Measurements from ENCODE around the gene GAB2.
"Not testable (repeated sequence)": the region's sequence is repeated elsewhere in the genome, so short reads cannot be mapped to it uniquely, and the experiment has no call there.

Gene GAB2

DNA sequence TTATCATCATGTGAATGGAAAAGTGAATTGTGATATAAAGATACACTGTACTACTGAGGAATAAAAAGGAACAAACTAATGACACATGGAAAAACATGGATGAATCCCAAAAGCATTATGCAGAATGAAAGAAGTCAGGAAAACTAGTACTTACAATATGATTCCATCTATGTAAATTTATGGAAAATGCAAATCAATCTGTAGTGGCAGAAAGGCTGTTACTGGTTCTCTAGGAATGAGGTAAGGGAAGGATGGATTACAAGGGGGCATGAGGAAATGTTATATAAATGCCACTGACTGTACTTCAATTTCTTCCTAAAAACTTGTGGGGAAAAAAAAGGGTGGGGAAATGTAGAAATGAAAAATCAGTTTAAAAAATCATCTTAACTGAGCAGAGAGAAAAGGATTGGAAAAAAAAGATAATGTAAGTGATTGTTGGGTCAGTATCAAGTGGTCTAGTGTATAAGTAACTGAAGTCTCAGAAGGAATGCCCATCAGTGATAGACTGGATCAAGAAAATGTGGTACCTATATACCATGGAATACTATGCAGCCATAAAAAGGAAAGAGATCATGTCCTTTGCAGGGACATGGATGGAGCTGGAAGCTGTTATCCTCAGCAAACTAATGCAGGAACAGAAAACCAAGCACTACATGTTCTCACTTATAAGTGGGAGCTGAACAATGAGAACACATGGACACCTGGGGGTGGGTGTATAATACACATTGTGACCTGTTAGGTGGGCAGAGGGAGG is 180.2 kb downstream of the GAB2 start:
- Histone ChIP-seq H3K9me3 (ENCODE audit: control insufficient read depth, low read length) (no peaks in the 10 kb centered on the region), H3K4me1 (ENCODE audit: control insufficient read depth, insufficient read depth, low read length) (no peaks in the 10 kb centered on the region), H3K27me3 (ENCODE audit: control insufficient read depth, insufficient read depth, low read length) (no peaks in the 10 kb centered on the region)

DNA sequence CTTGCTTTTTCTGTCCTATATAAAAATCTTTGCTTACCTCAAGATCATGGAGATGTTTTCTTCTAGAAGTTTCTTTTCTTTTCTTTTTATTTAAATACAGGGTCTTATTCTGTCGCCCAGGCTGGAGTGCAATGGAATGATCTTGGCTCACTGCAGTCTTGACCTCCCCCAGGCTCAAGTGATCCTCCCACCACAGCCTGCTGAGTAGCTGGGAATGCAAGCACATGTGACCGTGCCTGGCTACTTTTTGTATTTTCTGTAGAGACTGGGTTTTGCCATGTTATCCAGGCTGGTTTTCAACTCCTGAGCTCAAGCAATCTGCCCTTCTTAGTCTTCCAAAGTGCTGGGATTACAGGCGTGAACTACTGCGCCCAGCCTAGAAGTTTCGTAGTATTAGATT is 183.6 kb downstream of the GAB2 start:
- H3K4me1 ChIP-seq (ENCODE audit: control insufficient read depth, insufficient read depth, low read length): peaks cover 7% of the 10 kb centered on the region
- no peak overlapping the region for H3K4me3 ChIP-seq (ENCODE audit: low read length)

More for the DNA sequence above, 180.2 kb downstream of the GAB2 start:
- Histone ChIP-seq H3K9ac (ENCODE audit: low read length) (no peak overlapping the region), H3K36me3 (ENCODE audit: control insufficient read depth, insufficient read depth, low read length) (no peaks in the 10 kb centered on the region), H3K4me3 (ENCODE audit: low read length) (no peak overlapping the region)

DNA sequence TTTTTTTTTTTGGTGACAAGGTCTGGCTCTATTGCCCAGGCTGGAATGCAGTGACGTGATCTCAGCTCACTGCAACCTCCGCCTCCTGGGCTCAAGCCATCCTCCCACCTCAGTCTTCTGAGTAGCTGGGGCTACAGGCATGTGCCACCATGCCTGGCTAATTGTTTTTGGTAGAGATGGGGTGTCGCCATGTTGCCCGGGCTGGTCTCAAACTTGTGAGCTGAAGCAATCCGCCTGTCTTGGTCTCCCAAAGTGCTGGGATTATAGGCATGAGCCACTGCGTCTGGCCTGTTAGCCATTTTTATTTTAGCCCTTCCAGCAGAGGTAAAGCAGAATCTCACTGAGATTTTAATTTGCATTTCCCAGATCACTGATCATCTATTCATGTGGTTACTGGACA is 184.6 kb downstream of the GAB2 start:
- not testable (repeated sequence) for H3K9me3 ChIP-seq (ENCODE audit: control insufficient read depth, low read length); H3K9ac ChIP-seq (ENCODE audit: low read length); H3K4me3 ChIP-seq (ENCODE audit: low read length); H3K4me1 ChIP-seq (ENCODE audit: control insufficient read depth, insufficient read depth, low read length); H3K27me3 ChIP-seq (ENCODE audit: control insufficient read depth, insufficient read depth, low read length); H3K36me3 ChIP-seq (ENCODE audit: control insufficient read depth, insufficient read depth, low read length)

More for the DNA sequence above, 183.6 kb downstream of the GAB2 start:
- no peaks in the 10 kb centered on the region for H3K36me3 ChIP-seq (ENCODE audit: control insufficient read depth, insufficient read depth, low read length)
- H3K27me3 ChIP-seq (ENCODE audit: control insufficient read depth, insufficient read depth, low read length): no peaks in the 10 kb centered on the region
- no peaks in the 10 kb centered on the region for H3K9me3 ChIP-seq (ENCODE audit: control insufficient read depth, low read length)
- no peak overlapping the region for H3K9ac ChIP-seq (ENCODE audit: low read length)

DNA sequence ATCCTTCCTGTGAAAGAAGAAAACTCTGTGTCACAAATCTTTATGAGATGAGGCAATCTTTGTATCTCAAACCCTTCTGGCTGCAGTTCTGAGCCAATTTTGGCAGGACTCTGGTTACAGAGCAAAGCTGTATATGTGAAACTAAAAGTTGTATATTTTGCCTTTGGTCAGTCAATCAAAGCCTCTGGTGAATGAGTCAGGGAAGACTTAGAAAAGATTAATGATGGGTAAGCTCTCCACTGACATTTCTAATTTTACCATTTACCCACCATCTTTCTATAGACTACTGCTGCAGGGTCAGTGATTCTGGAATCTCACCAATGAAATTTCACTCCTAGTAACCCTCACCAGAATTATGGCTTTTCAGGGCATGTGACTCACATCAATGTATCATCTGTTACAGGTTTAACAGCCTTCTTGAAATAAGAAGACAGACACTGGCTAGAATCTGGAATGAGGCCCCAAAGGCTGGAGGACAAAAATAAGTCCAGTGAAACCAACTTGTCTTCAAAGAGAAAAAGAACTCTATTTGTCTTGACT is 185.6 kb downstream of the GAB2 start:
- no peaks in the 10 kb centered on the region for H3K9me3 ChIP-seq (ENCODE audit: control insufficient read depth, low read length)
- no peak overlapping the region for H3K4me3 ChIP-seq (ENCODE audit: low read length)
- no peak overlapping the region for H3K9ac ChIP-seq (ENCODE audit: low read length)
- H3K36me3 ChIP-seq (ENCODE audit: control insufficient read depth, insufficient read depth, low read length): no peaks in the 10 kb centered on the region
- peaks cover 7% of the 10 kb centered on the region for H3K4me1 ChIP-seq (ENCODE audit: control insufficient read depth, insufficient read depth, low read length)
- no peaks in the 10 kb centered on the region for H3K27me3 ChIP-seq (ENCODE audit: control insufficient read depth, insufficient read depth, low read length)

DNA sequence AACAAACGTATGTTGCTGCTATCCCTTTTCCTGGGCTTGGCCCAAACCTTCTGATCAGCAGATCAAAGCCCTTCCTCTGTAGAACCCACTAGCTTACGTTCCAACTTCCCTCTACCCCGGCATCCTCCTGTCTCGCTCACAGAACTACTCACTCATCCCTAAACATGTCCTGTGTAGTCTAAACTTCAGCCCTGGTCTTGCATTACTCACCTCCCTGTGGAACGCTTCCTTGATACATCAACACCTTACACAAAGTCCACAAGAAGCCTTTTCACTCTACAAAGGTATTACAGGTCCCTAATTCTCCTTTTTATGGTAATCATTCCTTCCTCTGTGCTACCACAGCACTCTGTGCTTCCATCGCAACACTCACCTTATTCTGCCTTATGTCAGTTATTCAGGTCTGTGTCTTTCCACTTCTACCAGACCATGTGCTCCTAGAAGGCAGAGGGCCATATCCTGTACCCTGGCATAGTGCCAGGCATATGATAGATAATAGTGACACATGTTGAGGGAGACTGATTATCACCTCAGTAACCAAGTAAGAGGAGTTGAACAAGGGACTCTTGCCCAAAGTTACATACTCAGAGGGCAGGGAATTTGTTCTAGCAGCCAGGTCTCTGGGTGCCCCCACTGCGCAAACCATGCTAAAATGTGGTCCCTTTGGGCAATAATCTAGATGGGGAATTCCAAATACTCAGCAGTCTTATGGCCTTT is 187.3 kb downstream of the GAB2 start:
- H3K4me3 ChIP-seq (ENCODE audit: low read length): no peak overlapping the region
- H3K9me3 ChIP-seq (ENCODE audit: control insufficient read depth, low read length): no peaks in the 10 kb centered on the region
- no peak overlapping the region for H3K9ac ChIP-seq (ENCODE audit: low read length)
- H3K4me1 ChIP-seq (ENCODE audit: control insufficient read depth, insufficient read depth, low read length): peaks cover 7% of the 10 kb centered on the region
- H3K36me3 ChIP-seq (ENCODE audit: control insufficient read depth, insufficient read depth, low read length): no peaks in the 10 kb centered on the region
- no peaks in the 10 kb centered on the region for H3K27me3 ChIP-seq (ENCODE audit: control insufficient read depth, insufficient read depth, low read length)

DNA sequence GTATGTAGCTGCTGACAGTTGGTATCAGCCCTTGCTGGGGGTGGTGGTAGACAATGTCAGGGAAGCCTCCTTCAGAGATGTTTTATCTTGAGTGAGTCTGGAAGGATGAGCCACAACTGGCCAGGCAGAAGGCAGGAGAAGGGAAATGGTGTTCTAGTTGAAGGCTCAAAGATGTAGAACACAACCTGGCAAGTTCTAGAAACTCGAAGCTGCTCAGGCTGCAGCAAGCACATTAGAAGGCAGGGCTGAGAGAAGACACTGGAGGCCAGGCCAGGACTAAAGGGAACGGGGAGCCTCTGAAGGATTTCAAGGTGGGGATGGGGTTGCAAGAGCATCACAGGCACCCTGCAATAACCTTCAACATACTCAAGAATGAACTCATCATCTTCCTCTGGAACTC is 188.5 kb downstream of the GAB2 start:
- no peak overlapping the region for H3K4me3 ChIP-seq (ENCODE audit: low read length)
- peaks cover 7% of the 10 kb centered on the region for H3K4me1 ChIP-seq (ENCODE audit: control insufficient read depth, insufficient read depth, low read length)
- H3K27me3 ChIP-seq (ENCODE audit: control insufficient read depth, insufficient read depth, low read length): no peaks in the 10 kb centered on the region
- H3K9ac ChIP-seq (ENCODE audit: low read length): no peak overlapping the region
- no peaks in the 10 kb centered on the region for H3K36me3 ChIP-seq (ENCODE audit: control insufficient read depth, insufficient read depth, low read length)
- H3K9me3 ChIP-seq (ENCODE audit: control insufficient read depth, low read length): no peaks in the 10 kb centered on the region

DNA sequence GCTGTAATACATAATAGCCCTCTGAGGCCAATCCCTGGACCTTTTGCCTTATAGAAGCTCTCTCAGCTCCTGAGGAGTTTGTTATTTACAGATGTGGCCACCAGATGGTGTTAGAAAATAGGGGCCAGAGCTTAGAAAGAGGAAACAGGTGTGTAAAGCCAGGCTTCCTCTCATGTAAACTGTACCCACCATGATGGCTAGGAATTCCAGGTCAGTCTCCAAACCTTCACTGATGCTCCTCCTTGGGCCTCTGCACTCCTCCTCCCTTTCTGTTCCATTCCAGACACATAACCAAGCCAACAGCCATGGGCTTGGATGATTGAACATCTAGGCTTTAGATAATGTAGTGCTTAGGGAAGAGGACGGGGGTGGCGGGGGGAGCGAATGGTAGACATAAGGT is 189.2 kb downstream of the GAB2 start:
- no peak overlapping the region for H3K9ac ChIP-seq (ENCODE audit: low read length)
- H3K4me3 ChIP-seq (ENCODE audit: low read length): no peak overlapping the region
- peaks cover 7% of the 10 kb centered on the region for H3K4me1 ChIP-seq (ENCODE audit: control insufficient read depth, insufficient read depth, low read length)
- no peaks in the 10 kb centered on the region for H3K9me3 ChIP-seq (ENCODE audit: control insufficient read depth, low read length)
- H3K36me3 ChIP-seq (ENCODE audit: control insufficient read depth, insufficient read depth, low read length): no peaks in the 10 kb centered on the region
- no peaks in the 10 kb centered on the region for H3K27me3 ChIP-seq (ENCODE audit: control insufficient read depth, insufficient read depth, low read length)

DNA sequence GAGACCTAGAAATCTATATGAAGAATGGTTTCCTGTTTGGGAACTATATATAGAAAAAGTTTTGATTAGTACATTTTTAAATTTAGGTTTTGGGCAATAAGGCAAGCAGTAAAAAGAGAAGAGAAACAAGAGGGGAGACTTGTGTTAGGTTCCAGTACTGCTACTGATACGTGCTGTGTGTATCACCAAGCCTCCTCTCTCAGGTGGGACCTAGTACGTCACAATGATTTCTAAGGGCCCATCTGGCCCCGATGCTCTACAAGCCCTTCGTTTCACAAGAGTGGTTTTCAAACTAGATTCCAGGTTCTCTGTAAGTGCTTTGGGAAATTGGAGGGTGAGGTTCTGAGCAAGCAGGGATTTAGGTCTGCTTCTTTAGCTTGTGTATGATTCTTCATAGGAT is 189.7 kb downstream of the GAB2 start:
- Histone ChIP-seq H3K27me3 (ENCODE audit: control insufficient read depth, insufficient read depth, low read length) (no peaks in the 10 kb centered on the region), H3K4me3 (ENCODE audit: low read length) (no peak overlapping the region)

DNA sequence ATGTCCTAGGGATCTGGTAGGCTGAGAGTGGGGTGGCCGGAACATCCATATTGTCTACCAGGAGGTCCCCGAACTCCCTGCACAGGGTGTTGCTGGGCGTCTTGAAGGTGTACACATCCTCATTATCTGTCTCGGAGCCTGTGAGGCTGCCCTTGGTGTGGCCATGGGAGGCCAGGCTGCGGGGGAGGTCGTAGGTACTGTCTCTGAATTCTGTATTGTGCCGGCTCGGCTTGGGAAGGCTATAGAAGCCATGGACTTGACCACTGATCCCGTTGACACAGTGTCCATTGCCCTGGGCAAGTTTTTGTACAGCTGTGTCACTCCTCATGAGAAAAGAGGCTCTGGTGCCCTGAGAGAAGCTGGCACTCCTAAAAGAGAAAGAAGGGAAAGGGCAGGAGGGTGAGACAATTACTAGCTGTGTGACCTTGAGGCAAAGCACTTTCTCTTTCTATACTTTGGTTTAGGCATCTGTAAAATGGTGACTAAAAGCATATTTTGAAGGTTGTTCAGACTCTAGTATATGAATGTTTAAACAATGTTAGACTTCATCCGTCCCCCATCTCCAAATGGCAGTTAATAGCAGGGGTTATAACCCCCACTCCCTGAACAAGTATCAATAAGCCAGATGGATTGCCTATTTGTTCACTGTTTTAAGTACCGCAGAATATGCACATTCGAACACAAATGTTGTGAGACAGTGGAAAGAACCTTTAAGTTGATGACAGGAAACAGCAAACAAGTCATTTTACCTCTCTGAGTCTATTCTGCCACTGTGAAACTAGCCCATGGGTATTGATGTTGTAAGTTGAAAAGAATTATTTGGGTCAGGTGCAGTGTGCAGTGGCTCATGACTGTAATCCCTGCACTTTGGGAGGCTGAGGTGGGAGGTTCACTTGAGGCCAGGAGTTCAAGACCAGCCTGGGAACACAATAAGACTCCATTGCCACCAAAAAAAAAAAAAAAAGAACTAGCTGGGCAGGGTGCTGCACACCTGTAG is 190.6 kb downstream of the GAB2 start:
- no peaks in the 10 kb centered on the region for H3K27me3 ChIP-seq (ENCODE audit: control insufficient read depth, insufficient read depth, low read length)

More for the DNA sequence above, 189.7 kb downstream of the GAB2 start:
- Histone ChIP-seq H3K9me3 (ENCODE audit: control insufficient read depth, low read length) (no peaks in the 10 kb centered on the region), H3K36me3 (ENCODE audit: control insufficient read depth, insufficient read depth, low read length) (no peaks in the 10 kb centered on the region), H3K4me1 (ENCODE audit: control insufficient read depth, insufficient read depth, low read length) (peaks cover 7% of the 10 kb centered on the region), H3K9ac (ENCODE audit: low read length) (no peak overlapping the region)

DNA sequence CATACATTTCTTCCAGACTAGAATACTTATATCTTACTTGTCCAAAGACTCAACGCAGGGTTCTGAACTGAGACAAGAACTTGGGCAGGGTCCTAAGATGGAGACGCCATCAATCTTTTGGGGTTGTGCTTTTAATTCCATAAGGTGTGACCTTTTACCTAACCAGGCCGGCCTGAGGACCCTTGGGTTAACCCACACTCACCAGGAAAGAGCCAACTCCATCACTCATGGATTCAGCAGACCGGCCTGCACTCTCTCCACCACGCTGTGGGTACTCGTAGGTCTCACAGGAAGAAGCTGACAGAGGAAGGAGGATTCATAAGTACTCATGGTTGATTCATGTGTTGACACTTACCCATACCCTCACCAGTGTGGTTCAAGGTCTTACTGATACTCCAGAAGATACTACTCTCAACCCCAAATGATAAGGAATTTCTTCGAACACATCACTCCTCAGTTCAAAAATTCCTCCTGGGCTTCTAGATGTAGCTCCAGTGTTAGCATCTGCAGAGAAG is 192.7 kb downstream of the GAB2 start:
- no peaks in the 10 kb centered on the region for H3K27me3 ChIP-seq (ENCODE audit: control insufficient read depth, insufficient read depth, low read length)
- H3K9me3 ChIP-seq (ENCODE audit: control insufficient read depth, low read length): no peaks in the 10 kb centered on the region
- no peak overlapping the region for H3K9ac ChIP-seq (ENCODE audit: low read length)
- no peak overlapping the region for H3K4me3 ChIP-seq (ENCODE audit: low read length)
- H3K36me3 ChIP-seq (ENCODE audit: control insufficient read depth, insufficient read depth, low read length): no peaks in the 10 kb centered on the region
- H3K4me1 ChIP-seq (ENCODE audit: control insufficient read depth, insufficient read depth, low read length): no peaks in the 10 kb centered on the region

More for the DNA sequence above, 190.6 kb downstream of the GAB2 start:
- Histone ChIP-seq H3K9ac (ENCODE audit: low read length) (no peak overlapping the region), H3K4me3 (ENCODE audit: low read length) (no peak overlapping the region), H3K36me3 (ENCODE audit: control insufficient read depth, insufficient read depth, low read length) (no peaks in the 10 kb centered on the region), H3K9me3 (ENCODE audit: control insufficient read depth, low read length) (no peaks in the 10 kb centered on the region), H3K4me1 (ENCODE audit: control insufficient read depth, insufficient read depth, low read length) (peaks cover 7% of the 10 kb centered on the region)

DNA sequence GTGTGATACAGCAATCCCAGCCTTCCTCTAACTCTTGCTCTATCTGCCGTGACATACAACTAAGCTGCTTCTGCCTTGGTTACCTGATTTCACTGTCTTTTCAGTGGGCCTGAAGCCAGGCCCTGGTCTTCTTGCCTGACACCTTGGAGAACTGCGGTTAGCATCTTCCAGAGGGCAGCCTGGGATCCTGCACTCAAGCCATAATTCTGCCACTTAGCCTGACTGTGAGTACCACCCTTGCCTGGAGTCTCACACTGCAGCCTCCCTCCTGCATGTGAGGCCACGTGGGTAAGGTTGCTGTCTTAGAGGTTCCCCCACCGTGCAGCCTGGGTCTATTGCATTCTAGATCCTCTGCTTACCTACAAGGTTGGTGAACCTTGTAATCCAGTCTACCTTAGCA is 193.1 kb downstream of the GAB2 start:
- Histone ChIP-seq H3K4me1 (ENCODE audit: control insufficient read depth, insufficient read depth, low read length) (no peaks in the 10 kb centered on the region), H3K9ac (ENCODE audit: low read length) (no peak overlapping the region), H3K9me3 (ENCODE audit: control insufficient read depth, low read length) (no peaks in the 10 kb centered on the region), H3K36me3 (ENCODE audit: control insufficient read depth, insufficient read depth, low read length) (no peaks in the 10 kb centered on the region), H3K27me3 (ENCODE audit: control insufficient read depth, insufficient read depth, low read length) (no peaks in the 10 kb centered on the region), H3K4me3 (ENCODE audit: low read length) (no peak overlapping the region)
